Cerebellar nuclear complex (tissue), 1 donor: ENCODE results near the gene SPI1.

Source experiments
- DNase-seq, 2 experiments: peaks; one replicate each; lab custom pipeline; 2025; lab: John Stamatoyannopoulos, UW

Gene SPI1

GRCh38 chr11:47406896-47407745, 28.8 kb upstream of the SPI1 start:
- no peak for DNase-seq

DNA sequence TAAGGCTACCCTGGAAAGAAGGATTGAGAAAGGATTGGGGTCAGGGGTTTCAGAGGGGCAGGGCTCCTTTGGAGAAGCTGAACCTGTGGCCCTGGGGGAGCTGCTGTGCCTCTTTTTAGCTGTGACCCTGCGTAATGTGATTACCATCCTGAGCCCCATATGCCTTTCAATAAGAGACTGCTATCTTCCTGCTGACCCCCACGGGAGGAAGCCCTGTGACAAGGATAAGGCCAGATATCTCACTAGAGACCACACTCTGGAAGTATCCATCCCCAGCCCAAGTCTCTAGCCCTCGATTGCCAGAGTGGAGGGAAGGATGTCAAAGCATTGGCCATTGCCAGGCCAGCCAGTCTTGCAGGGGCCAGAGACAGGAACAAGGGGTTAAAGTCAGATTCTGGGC, 25.2 kb upstream of the SPI1 start:
- no peak for DNase-seq

- DNase-seq: no peak
Measured at GRCh38 chr11:47403135-47403534, 24.8 kb upstream of the SPI1 start.

DNA sequence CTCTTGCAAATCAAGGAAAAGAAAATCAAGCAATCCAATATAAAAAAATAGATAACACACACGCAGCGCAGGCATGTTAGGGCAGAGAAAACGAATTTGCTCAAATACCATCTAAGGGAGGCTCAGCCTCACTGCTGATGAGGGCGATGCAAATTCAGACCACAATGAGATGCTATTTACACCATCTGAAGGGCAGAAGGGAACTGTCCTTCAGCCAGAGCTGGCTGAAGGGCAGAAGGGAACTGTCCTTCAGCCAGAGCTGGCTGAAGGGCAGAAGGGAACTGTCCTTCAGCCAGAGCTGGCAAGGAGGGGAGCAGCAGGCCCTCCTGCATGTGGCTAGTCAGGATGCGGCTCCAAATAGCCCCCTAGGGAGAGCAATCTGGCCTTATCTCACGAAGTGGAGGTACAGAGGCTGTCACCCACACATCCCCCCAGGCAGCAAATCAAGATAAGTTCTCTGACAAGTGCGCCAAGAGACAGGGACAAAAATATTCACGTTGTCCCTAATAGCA, 22.5 kb upstream of the SPI1 start:
- no peak for DNase-seq

- DNase-seq: no peak
Measured at GRCh38 chr11:47399860-47400767, 21.8 kb upstream of the SPI1 start.

GRCh38 chr11:47398551-47398950, 20.2 kb upstream of the SPI1 start:
- no peak for DNase-seq

GRCh38 chr11:47398011-47398410, 19.7 kb upstream of the SPI1 start:
- no peak for DNase-seq

DNA sequence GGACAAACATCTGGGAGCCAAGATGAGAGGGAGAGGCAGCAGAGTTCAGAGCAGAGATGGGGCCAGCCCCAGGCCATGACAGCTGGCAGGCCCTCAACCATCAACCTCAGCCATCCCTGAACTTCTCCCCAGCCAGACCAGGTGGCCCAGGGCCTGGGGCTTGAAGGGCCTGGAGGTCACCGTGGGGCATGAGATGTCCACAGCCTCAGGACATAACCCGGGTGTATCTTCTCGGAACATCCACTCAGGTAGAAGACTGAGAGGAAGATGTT, 17.6 kb upstream of the SPI1 start:
- DNase-seq: no peak

DNA sequence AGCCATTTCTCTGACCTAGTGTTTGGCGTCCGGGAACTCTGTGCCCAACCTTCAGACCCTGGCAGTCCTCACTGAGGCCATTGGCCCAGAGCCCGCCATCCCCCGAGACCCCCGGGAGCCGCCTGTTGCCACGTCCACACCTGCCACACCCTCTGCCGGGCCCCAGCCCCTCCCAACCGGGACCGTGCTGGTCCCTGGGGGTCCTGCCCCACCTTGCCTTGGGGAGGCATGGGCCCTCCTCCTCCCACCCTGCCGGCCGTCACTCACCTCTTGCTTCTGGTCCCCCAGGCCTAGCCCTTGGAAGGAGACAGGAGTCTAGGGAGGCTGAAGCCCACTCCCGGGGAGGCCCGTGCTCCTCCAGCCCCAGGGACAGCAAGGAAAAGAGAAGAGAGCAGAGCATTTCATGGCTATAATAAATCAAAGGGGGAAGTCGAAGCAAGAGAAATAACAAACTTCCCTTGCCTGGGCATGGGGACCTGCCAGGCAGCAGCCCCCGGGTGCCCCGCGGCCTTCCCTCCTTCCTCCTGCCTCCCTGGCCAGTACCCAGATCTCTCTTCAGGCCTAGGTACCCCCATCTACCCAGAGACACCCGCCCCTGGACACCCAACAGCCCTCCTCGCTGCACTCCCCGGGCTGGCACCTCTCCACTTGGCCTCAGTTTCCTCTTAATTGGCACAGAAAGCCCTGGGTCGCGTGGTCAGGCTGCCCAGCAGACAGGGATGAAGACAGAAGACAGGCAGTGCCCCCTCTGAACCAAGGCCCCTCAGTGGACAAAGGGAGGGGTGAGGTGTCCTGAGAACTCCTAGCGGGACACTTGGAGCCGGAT, 17.1 kb upstream of the SPI1 start:
- no peak for DNase-seq

- no peak for DNase-seq
Measured at GRCh38 chr11:47394322-47395222, 16.2 kb upstream of the SPI1 start.

- no peak for DNase-seq
Measured at GRCh38 chr11:47394050-47394321, 15.6 kb upstream of the SPI1 start.

GRCh38 chr11:47393163-47394049, 15.1 kb upstream of the SPI1 start:
- no peak for DNase-seq

DNA sequence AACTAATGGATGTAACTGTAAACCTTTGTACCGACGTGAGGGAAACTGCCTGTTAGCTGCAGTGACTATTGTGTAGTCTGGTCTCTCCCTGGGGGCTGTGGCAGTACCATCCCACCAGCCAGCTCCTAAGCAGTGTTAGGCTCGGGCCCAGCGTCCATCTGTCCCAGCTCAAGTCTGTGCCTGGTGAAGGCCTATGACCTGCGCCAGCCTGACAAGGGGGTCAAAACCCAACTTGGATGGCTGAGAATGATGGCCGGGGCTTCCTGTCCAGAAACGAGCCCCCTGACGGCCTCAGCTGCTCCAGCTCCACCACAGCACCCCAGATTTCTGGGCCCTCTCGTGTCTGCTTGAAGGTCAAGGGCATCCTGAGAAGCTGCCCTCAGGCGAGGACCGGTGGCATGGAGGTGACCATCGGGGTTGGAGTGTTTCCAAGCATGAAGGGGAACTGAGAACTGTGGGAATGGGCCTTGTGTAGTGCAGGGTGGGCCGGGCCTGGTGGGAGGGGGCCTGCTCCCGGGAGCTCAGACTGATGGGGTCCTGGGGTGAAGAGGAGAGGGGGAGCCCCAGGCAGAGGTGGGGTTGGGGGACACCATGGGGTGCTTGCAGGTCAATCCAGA, 14.3 kb upstream of the SPI1 start:
- no peak for DNase-seq

- DNase-seq: no peak
Measured at GRCh38 chr11:47391711-47392432, 13.5 kb upstream of the SPI1 start.

GRCh38 chr11:47391077-47391583, 12.8 kb upstream of the SPI1 start:
- DNase-seq: no peak

DNA sequence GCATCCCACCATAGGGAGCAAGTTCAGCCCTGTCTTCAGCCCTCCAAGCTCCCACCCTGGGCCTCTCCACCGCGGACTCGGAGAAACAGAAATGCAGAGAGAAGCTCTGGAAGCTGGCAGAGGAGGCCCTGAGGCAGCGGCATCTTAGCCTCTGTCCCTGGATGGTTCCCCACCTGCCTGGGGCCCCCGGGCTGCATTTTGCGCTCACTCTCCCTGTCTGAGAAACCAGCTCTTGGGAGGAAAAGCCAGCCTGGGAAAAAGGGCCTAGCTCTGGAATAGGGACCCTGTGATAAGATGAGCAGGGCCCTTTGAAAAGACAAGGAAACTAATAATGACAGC, 12.0 kb upstream of the SPI1 start:
- no peak for DNase-seq

DNA sequence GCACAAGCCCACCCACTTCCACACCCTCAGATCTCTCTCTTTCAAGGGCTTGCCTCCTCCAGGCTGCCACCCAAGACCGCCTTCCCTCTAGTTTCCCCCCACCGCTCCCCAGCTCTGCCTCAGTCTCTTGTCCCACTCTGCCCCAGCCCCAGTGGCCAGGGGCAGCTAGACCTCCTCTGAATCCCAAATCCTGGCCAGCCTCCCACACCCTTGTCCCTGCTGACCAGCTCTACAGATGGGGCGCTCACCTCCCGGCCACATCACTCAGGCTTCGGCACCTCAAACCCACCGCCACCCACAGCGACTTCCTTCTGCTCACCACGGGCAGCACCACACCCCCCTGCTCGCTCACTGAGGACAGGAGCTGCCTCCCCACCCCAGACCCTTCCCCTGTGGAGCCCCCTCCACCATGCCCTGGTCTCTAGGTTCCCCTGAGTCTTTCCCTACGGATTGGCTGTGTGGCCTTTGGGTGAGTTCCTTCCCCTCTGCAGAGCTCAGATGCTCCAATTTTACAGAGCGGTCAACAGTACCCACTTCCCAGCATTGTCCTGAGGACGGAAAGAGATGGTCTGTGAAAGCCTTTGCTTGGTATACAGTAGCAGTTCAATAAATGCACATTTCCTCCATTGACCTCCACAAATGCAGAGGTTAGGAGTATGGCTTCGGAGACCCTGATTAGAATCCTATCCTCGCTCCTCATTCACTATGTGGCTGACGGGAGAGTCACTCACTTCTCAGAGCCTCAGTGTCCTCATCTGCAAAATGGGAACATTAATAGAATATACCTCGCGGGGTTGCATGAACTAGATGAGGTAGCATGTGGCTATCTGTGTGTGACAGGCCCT, 11.5 kb upstream of the SPI1 start:
- no peak for DNase-seq
